Lower lobe of right lung (tissue), 2 donors: ENCODE data around the gene WEE2. TPM values are rescaled to one million over a fixed set of nuclear protein-coding genes. Genes with fewer than 3 reads are reported as not detected.

Experiments used
- ATAC-seq, 2 donors: fragments of 200-7000 bp; cut with Tn5 transposase; one replicate each; pipeline ENCODE4 v1.9.1; 2020 to 2022; ENCODE audit warnings: mild to moderate bottlenecking in 2 of 2, moderate library complexity in 2 of 2
- DNase-seq: peaks from one replicate; pipeline ENCODE4 v3.0.0-alpha.2; 2020
- H3K27ac ChIP-seq: fragments of 200-600 bp; one replicate; pipeline ENCODE4 v1.8.0; 2022
- H3K27me3 ChIP-seq: fragments of 200-600 bp; one replicate; pipeline ENCODE4 v1.8.0; 2022; ENCODE audit warnings: low read depth
- H3K36me3 ChIP-seq: fragments of 200-600 bp; one replicate; pipeline ENCODE4 v1.8.0; 2022; ENCODE audit warnings: mild to moderate bottlenecking
- H3K4me1 ChIP-seq: fragments of 200-600 bp; one replicate; pipeline ENCODE4 v1.8.0; 2022
- H3K4me3 ChIP-seq: fragments of 200-600 bp; one replicate; pipeline ENCODE4 v1.8.0; 2022; ENCODE audit warnings: mild to moderate bottlenecking
- H3K9me3 ChIP-seq: fragments of 200-600 bp; one replicate; pipeline ENCODE4 v1.8.0; 2022
- intact Hi-C: fragments of 100-400 bp; cut with DNase I; formaldehyde crosslinking; loops from one replicate; pipeline ENCODE4 v1.11.0; 2022
- total RNA-seq: library from RNA; stranded (reverse); fragmentation: NEBNext Ultra II Directional; extraction: Animal tissue kit (Norgen Biotek cat#: 25700); gene quantifications from one replicate; pipeline ENCODE4 v1.2.1, GENCODE V29; 2021
- TF ChIP-seq, protein P1 (sequence below): fragments of 200-600 bp; IDR thresholded peaks from one replicate; pipeline ENCODE4 v1.8.0; 2022; ENCODE audit warnings: antibody characterized with exemption, mild to moderate bottlenecking
- donor health status: DM: no; HTN: yes; CAD: no; lungs with severe emphysema.

Gene WEE2
- total RNA-seq, 1 donor from 2014 or later = not detected

DNA sequence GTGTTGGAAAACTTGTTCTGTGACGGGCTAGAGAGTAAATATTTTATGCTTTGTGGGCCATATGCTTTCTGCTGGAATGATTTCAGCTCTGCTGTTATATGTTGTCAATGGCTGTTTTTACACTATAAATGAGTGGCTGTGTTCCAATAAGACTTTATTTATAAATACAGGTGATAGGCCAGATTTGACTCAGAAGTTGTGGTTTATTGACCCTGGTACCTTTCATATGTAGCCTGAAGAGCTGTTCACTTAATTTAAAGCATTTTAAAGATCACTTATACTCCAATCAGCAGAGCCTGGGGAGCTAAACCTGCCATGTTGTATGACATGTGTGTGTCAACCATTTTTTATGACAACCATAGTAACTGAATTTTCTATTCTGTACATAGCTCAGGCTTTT is 20.9 kb downstream of the WEE2 start:
- DNase-seq (no peak), ATAC-seq (no peak)
- intact Hi-C loops = no loop called here
- H3K27me3 ChIP-seq = no peaks in the 10 kb centered on the region
- no peak overlapping the region for H3K4me3 ChIP-seq
- H3K4me1 ChIP-seq = no peaks in the 10 kb centered on the region
- H3K9me3 ChIP-seq = no peaks in the 10 kb centered on the region
- H3K36me3 ChIP-seq = no peaks in the 10 kb centered on the region
- H3K27ac ChIP-seq = no peak overlapping the region
- TF ChIP-seq, protein P1, sequence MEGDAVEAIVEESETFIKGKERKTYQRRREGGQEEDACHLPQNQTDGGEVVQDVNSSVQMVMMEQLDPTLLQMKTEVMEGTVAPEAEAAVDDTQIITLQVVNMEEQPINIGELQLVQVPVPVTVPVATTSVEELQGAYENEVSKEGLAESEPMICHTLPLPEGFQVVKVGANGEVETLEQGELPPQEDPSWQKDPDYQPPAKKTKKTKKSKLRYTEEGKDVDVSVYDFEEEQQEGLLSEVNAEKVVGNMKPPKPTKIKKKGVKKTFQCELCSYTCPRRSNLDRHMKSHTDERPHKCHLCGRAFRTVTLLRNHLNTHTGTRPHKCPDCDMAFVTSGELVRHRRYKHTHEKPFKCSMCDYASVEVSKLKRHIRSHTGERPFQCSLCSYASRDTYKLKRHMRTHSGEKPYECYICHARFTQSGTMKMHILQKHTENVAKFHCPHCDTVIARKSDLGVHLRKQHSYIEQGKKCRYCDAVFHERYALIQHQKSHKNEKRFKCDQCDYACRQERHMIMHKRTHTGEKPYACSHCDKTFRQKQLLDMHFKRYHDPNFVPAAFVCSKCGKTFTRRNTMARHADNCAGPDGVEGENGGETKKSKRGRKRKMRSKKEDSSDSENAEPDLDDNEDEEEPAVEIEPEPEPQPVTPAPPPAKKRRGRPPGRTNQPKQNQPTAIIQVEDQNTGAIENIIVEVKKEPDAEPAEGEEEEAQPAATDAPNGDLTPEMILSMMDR = no peak

DNA sequence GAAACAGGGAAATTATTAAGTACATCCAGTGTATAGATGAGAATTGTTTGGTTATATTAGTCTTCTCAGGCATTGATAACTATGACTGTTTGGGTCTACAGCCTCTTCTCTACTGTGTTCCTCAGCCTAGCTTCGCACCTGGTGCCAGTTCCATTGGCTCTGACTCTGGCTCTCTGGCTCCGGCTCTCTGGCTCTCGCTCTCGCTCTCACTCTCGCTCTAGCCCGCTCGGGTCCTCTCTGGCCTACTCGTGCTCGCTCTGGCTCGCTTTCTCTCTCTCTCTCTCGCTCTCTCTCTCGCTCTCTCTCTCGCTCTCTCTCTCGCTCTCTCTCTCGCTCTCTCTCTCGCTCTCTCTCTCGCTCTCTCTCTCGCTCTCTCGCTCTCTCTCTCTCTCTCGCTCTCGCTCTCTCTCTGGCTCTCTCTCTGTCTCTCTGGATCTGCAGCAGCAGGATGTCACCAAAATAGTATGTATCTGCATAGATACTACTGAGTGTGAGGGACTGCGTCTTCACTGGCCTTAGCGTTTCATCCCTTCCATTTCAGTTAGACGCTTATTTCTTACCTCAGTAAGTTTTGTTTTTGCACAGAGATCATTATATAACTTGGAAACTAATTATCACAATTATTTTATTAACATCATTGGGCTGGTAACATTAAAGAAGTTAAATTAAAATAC is 23.5 kb downstream of the WEE2 start:
- no peak overlapping the region for H3K27ac ChIP-seq
- TF ChIP-seq, protein P1 = no peak
- no peak for ATAC-seq
- H3K9me3 ChIP-seq = no peaks in the 10 kb centered on the region
- DNase-seq = no peak
- intact Hi-C loops = no loop called here
- H3K36me3 ChIP-seq = no peaks in the 10 kb centered on the region
- no peak overlapping the region for H3K4me3 ChIP-seq
- H3K27me3 ChIP-seq = no peaks in the 10 kb centered on the region
- H3K4me1 ChIP-seq = no peaks in the 10 kb centered on the region

DNA sequence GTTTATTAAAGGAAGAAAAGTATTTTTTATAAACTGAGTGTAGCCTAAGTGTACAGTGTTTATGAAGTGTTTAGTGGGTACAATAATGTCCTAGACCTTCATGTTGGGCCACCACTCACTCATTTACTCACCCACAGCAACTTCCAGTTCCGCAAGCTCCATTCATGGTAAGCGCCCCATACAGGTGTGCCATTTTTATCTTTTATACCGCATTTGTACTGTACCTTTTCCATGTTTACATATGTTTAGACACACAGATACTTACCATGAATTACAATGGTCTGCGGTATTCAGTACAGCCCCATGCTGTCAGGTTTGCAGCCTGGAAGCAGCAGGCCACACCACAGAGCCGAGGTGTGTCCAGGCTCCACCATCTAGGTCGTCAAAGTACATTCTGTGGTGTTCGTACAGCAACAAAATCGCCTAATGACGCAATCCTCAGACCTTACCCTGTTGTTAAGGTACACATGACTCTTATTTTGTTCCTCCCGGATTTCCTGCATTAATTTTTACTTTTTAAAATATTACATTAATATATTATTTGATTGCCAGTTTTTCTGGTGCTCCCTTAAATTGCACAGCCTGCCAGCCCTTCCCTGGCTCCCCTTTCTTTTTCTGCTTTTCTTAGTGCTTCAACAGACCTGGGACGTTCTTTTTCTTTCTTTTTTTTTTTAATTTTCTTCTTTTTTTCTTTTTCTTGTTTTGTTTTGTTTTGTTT is 29.1 kb downstream of the WEE2 start:
- H3K36me3 ChIP-seq = peaks cover 28% of the 10 kb centered on the region
- no peaks in the 10 kb centered on the region for H3K27me3 ChIP-seq
- peak overlapping the region; percentile 80 for H3K4me3 ChIP-seq
- peaks cover 33% of the 10 kb centered on the region for H3K4me1 ChIP-seq
- H3K27ac ChIP-seq = peak overlapping the region; percentile 84
- ATAC-seq = peak; percentile 40 to 43
- peak; percentile 46 for DNase-seq
- intact Hi-C loops = no loop called here
- no peaks in the 10 kb centered on the region for H3K9me3 ChIP-seq
- TF ChIP-seq, protein P1 = no peak

DNA sequence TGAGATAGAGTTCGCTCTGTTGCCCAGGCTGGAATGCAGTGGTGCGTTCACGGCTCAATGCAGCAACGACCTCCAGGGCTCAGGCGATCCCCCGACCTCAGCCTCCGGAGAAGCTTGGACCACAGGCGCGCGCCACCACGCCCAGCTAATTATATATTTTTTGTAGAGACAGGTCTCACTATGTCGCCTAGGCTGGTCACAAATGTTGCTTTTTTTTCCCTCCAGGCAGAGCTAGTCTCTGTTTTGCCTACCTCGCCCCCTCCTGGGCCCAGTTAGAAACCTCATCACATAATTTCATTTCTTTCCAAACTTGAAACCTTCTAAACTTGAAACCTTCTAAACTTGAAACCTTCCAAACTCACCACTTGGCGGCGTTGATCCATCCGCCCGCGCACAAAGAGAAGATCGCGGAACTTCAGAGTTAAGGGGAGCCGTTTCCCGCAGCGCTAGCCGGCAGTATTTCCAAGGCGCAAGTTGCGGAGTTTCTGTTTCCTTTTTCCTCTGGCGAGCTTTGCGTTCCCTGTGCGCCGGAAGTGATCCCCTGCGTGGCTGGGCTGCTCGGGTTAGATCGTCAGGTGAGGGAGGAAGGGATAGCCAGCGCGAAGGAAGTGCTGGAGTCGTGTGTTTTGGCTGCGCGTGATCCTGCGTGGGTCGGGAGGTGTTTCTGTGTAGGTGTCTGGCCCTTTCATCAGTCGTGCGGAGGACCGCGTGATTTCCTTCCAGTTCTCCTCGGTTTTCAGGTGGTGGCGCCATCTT is 29.9 kb downstream of the WEE2 start, which contains the start of gene SSBP1:
Gene SSBP1 (plus strand): TSS at position 523 of the 756 bp plus-strand sequence. CDS start 809 bp downstream, outside the sequence.
- peaks cover 33% of the 10 kb centered on the region for H3K4me1 ChIP-seq
- peak; percentile 98 for ATAC-seq
- no peaks in the 10 kb centered on the region for H3K27me3 ChIP-seq
- peak within 1 kb of the TSS; percentile 80 for H3K4me3 ChIP-seq
- TF ChIP-seq, protein P1 = peak; percentile 76
- intact Hi-C loops = no loop called here
- H3K27ac ChIP-seq = peak within 1 kb of the TSS; percentile 84
- no peaks in the 10 kb centered on the region for H3K9me3 ChIP-seq
- H3K36me3 ChIP-seq = peaks cover 36% of the 10 kb centered on the region
- peak; percentile 92 for DNase-seq

DNA sequence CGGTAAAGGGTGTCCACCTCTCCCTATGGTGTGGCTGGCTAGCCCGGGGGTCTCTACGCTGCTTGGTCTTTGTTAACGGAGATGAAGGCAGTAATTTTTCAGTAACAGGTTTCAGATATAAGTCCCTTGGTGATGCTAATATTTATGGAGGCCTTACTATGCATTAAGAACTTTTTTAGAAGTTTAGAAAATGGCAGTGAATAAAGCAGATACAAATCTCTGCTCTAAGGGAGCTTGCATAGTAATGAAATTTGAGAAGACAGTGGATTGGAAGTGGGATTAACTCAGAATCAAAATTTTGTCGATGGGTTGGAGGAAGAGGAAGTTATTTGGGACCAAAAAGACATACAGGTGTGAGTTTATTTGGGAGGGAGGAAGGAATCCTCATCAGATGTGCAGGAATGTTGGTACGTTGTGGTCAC is 30.4 kb downstream of the WEE2 start:
- peaks cover 33% of the 10 kb centered on the region for H3K4me1 ChIP-seq
- TF ChIP-seq, protein P1 = no peak
- peaks cover 42% of the 10 kb centered on the region for H3K36me3 ChIP-seq
- intact Hi-C loops = no loop called here
- H3K4me3 ChIP-seq = peak overlapping the region; percentile 80
- H3K27ac ChIP-seq = peak overlapping the region; percentile 84
- H3K9me3 ChIP-seq = no peaks in the 10 kb centered on the region
- no peak for ATAC-seq
- no peaks in the 10 kb centered on the region for H3K27me3 ChIP-seq
- DNase-seq = no peak
